Measurements from ENCODE around the gene SNAPC4. TPM values are rescaled to one million over a fixed set of nuclear protein-coding genes. Genes with fewer than 3 reads are reported as not detected.

The SNAPC4 gene
- total RNA-seq, 2 donors from 2014 or later, result 18.0 to 18.7 TPM

GRCh38 chr9:136404801-136405136 is 4.8 kb upstream of the SNAPC4 start:
- Mint-ChIP-seq H3K27ac (no peak overlapping the region), H3K27me3 (ENCODE audit: insufficient read depth) (no peaks in the 10 kb centered on the region), H3K36me3 (ENCODE audit: low read depth) (peaks cover 49% of the 10 kb centered on the region)

DNA sequence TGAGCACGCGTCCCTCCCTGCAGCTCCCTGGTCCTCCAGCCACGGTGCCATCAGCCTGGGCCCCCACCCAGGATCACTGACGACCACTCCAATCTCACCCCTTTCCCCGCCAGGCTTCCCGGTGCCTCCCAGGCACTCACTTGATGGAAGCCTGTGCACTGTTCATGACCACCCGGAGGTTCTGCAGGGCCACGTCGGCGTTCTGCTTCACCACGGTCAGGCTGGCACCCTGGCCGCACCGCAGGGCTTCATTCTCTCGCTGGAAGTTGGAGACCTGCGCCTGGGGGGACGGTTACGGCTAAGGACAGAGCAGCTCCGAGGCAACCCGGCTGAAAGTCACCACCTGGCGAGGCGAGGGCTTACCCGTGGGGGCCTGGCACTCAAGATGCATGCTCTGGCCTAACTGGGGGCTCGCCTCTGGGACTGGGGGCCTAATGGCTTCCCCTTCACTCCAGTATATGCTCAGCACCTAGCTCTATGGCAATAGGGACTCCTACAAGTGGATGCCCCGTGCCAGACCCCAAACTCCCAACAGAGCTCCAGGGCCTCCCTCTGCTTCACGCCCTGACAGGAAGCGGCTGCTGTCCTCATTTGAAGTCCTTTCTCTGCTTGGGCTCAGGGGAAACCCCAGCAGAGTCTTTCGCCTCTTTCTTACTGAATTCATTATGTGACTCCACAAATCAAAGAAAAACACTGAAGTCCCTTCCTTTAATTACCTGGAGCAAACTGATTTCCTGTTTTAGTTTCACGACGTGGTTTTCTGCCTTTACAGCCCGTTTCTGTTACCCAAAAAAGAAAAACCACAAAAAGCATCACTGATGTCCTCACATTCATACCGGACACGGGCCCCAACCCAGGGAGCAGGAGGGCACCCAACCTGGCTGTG is 4.2 kb upstream of the SNAPC4 start:
- Mint-ChIP-seq H3K4me3 (no peak overlapping the region), H3K9me3 (no peaks in the 10 kb centered on the region)

More at GRCh38 chr9:136404801-136405136, 4.8 kb upstream of the SNAPC4 start:
- Histone ChIP-seq H3K9me3 (ENCODE audit: control insufficient read depth, low read length) (no peaks in the 10 kb centered on the region), H3K4me3 (ENCODE audit: low read length) (no peak overlapping the region), H3K36me3 (ENCODE audit: control insufficient read depth, insufficient read depth, low read length) (peaks cover 47% of the 10 kb centered on the region), H3K27me3 (ENCODE audit: control insufficient read depth, insufficient read depth, low read length, poor library complexity, severe bottlenecking) (no peaks in the 10 kb centered on the region), H3K9ac (ENCODE audit: extremely low read depth, low read length, poor library complexity, severe bottlenecking) (no peak overlapping the region), H3K27ac (ENCODE audit: low read depth, low read length) (no peak overlapping the region), H3K4me1 (ENCODE audit: control insufficient read depth, insufficient read depth, low read length) (no peaks in the 10 kb centered on the region)
- WGBS, 2 experiments (ENCODE audit: insufficient coverage in 1 of 2, insufficient read length in 1 of 2), result 94 to 96% methylated on average over 10 to 14 of the region's 14 CpGs
- TF ChIP-seq CTCF (conservative IDR thresholded peaks at IDR 0.05), result no peak
- Mint-ChIP-seq H3K4me1 (peaks cover 11% of the 10 kb centered on the region), H3K9me3 (no peaks in the 10 kb centered on the region), H3K4me3 (no peak overlapping the region)
- DNase-seq, result no peak

DNA sequence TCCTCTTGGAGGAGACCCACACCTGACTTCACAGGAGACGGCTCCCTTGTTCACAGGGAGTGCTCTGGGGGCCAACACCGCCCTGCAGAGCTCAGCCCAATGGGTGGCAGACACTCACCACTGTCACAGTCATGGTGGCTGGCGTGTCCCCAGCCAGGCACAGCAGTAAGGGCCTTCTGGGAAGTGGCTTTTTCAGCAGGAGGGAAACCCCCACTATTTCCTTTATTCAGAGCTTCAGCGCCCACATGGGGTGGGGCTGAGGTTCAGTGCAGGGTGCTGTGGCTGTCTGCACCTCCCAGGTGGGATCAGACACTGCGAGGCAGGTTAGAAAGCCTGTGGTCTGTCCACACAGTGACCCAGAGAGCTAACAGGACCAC is 3.6 kb upstream of the SNAPC4 start:
- Mint-ChIP-seq H3K36me3 (ENCODE audit: low read depth) (peaks cover 48% of the 10 kb centered on the region), H3K27me3 (ENCODE audit: insufficient read depth) (no peaks in the 10 kb centered on the region), H3K9me3 (no peaks in the 10 kb centered on the region)

More for the DNA sequence above, 4.2 kb upstream of the SNAPC4 start:
- Histone ChIP-seq H3K27me3 (ENCODE audit: control insufficient read depth, insufficient read depth, low read length, poor library complexity, severe bottlenecking) (no peaks in the 10 kb centered on the region), H3K9ac (ENCODE audit: extremely low read depth, low read length, poor library complexity, severe bottlenecking) (no peak overlapping the region), H3K27ac (ENCODE audit: low read depth, low read length) (no peak overlapping the region), H3K9me3 (ENCODE audit: control insufficient read depth, low read length) (no peaks in the 10 kb centered on the region), H3K4me3 (ENCODE audit: low read length) (no peak overlapping the region), H3K36me3 (ENCODE audit: control insufficient read depth, insufficient read depth, low read length) (peaks cover 47% of the 10 kb centered on the region), H3K4me1 (ENCODE audit: control insufficient read depth, insufficient read depth, low read length) (no peaks in the 10 kb centered on the region)
- Mint-ChIP-seq H3K27ac (no peak overlapping the region), H3K36me3 (ENCODE audit: low read depth) (peaks cover 51% of the 10 kb centered on the region), H3K4me1 (peaks cover 7% of the 10 kb centered on the region), H3K27me3 (ENCODE audit: insufficient read depth) (no peaks in the 10 kb centered on the region)
- no peak for TF ChIP-seq CTCF (conservative IDR thresholded peaks at IDR 0.05)
- DNase-seq, result no peak
- WGBS, 2 experiments (ENCODE audit: insufficient coverage in 1 of 2, insufficient read length in 1 of 2), result 95% methylated on average over 25 to 32 of the region's 32 CpGs

More for the DNA sequence above, 3.6 kb upstream of the SNAPC4 start:
- DNase-seq, result no peak
- H3K9me3 ChIP-seq (ENCODE audit: control insufficient read depth, low read length), result no peaks in the 10 kb centered on the region
- no peak overlapping the region for H3K27ac ChIP-seq (ENCODE audit: low read depth, low read length)
- peaks cover 3% of the 10 kb centered on the region for H3K4me1 ChIP-seq (ENCODE audit: control insufficient read depth, insufficient read depth, low read length)
- no peaks in the 10 kb centered on the region for H3K27me3 ChIP-seq (ENCODE audit: control insufficient read depth, insufficient read depth, low read length, poor library complexity, severe bottlenecking)
- peaks cover 47% of the 10 kb centered on the region for H3K36me3 ChIP-seq (ENCODE audit: control insufficient read depth, insufficient read depth, low read length)
- TF ChIP-seq CTCF (conservative IDR thresholded peaks at IDR 0.05), result no peak
- no peak overlapping the region for H3K9ac ChIP-seq (ENCODE audit: extremely low read depth, low read length, poor library complexity, severe bottlenecking)
- Mint-ChIP-seq H3K4me3 (no peak overlapping the region), H3K4me1 (peaks cover 7% of the 10 kb centered on the region), H3K27ac (no peak overlapping the region)
- WGBS, 2 experiments (ENCODE audit: insufficient coverage in 1 of 2, insufficient read length in 1 of 2), result 92 to 96% methylated on average over 4 to 5 of the region's 5 CpGs
- no peak overlapping the region for H3K4me3 ChIP-seq (ENCODE audit: low read length)

All from endodermal cell (in vitro differentiated cells).